ENCODE data around the gene RNF2.

DNA sequence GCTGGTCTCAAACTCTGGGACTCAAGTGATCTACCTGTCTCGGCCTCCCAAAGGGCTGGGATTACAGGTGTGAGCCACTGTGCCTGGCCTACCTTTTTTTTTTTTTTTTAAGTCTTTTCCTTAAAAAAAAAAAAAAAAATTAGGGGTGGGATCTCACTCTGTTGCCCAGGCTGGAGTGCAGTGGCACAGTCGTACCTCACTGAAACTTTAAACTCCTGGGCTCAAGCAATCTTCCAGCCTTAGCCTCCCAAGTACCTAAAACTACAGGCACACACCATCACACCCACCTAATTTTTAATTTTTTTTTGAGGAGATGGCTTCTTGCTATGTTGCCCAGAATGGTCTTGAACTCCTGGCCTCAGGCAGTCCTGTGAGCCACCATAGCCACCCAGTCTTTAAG is 38.5 kb downstream of the RNF2 start:
- TF ChIP-seq, protein P1, sequence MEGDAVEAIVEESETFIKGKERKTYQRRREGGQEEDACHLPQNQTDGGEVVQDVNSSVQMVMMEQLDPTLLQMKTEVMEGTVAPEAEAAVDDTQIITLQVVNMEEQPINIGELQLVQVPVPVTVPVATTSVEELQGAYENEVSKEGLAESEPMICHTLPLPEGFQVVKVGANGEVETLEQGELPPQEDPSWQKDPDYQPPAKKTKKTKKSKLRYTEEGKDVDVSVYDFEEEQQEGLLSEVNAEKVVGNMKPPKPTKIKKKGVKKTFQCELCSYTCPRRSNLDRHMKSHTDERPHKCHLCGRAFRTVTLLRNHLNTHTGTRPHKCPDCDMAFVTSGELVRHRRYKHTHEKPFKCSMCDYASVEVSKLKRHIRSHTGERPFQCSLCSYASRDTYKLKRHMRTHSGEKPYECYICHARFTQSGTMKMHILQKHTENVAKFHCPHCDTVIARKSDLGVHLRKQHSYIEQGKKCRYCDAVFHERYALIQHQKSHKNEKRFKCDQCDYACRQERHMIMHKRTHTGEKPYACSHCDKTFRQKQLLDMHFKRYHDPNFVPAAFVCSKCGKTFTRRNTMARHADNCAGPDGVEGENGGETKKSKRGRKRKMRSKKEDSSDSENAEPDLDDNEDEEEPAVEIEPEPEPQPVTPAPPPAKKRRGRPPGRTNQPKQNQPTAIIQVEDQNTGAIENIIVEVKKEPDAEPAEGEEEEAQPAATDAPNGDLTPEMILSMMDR (IDR thresholded peaks at IDR 0.05) = no peak
- no peak for TF ChIP-seq POLR2A (IDR thresholded peaks at IDR 0.05)
